WERI-Rb-1 (cell line): ENCODE measurements around the gene TWIST2.

Experiments used
- DNase-seq: peaks from one replicate; pipeline ENCODE4 v3.0.0-alpha.2; 2020
- H3K27ac ChIP-seq: fragments of 250-450 bp; sonication (Bioruptor Pico); 2 replicates; pipeline ENCODE4 v1.5.1; 2020; ENCODE audit warnings: mild to moderate bottlenecking, moderate library complexity
- H3K27me3 ChIP-seq: fragments of 250-450 bp; sonication (Bioruptor Pico); 2 replicates; pipeline ENCODE4 v1.5.1; 2021; ENCODE audit warnings: mild to moderate bottlenecking, low read depth, moderate library complexity; ENCODE audit not compliant: insufficient read depth, severe bottlenecking
- H3K36me3 ChIP-seq: fragments of 250-450 bp; sonication (Bioruptor Pico); 2 replicates; pipeline ENCODE4 v1.5.1; 2020; ENCODE audit warnings: mild to moderate bottlenecking, moderate library complexity
- H3K4me3 ChIP-seq: 2 replicates; pipeline ENCODE4 v1.5.1; 2011; ENCODE audit warnings: low read depth, mild to moderate bottlenecking, control low read depth, low read length
- H3K9me3 ChIP-seq: fragments of 250-450 bp; sonication (Bioruptor Pico); 2 replicates; pipeline ENCODE4 v1.5.1; 2021; ENCODE audit warnings: mild to moderate bottlenecking, moderate library complexity; ENCODE audit not compliant: severe bottlenecking
- TF ChIP-seq, protein P1 (sequence below): IDR thresholded peaks from 2 replicates; pipeline ENCODE4 v1.5.1; 2011; ENCODE audit warnings: low read depth, mild to moderate bottlenecking, control low read depth, inconsistent platforms, low read length

TWIST2 gene

DNA sequence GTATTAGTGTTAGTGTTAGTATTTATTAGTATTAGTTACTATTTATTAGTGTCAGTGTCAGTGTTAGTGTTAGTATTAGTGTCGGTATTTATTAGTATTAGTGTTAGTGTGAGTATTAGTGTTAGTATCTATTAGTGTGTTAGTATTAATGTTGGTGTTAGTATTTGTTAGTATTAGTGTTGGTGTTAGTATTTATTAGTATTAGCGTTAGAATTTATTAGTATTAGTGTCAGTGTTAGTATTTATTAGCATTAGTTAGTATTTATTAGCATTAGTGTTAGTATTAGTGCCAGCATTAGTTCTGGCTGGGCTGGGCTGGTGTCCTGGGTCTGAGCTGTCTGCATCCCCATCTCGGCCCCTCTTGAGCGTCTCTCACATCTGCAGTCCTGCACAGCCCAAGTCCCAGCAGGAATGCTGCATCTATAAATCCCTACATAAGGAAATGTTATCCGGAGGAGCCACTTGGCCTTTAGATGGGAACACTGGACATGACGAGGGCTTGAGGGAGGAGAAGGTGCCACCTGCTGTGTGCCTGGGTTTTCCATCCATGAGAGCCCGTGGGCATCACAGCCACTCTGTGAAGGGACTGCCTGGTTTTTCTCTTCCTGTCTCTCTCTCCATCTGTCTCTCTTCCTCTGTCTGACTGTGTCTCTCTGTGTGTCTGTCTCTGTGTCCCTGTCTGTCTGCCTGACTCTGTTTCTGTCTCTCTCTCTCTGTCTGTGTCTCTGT, 33.6 kb downstream of the TWIST2 start:
- DNase-seq, result no peak
- TF ChIP-seq, protein P1, sequence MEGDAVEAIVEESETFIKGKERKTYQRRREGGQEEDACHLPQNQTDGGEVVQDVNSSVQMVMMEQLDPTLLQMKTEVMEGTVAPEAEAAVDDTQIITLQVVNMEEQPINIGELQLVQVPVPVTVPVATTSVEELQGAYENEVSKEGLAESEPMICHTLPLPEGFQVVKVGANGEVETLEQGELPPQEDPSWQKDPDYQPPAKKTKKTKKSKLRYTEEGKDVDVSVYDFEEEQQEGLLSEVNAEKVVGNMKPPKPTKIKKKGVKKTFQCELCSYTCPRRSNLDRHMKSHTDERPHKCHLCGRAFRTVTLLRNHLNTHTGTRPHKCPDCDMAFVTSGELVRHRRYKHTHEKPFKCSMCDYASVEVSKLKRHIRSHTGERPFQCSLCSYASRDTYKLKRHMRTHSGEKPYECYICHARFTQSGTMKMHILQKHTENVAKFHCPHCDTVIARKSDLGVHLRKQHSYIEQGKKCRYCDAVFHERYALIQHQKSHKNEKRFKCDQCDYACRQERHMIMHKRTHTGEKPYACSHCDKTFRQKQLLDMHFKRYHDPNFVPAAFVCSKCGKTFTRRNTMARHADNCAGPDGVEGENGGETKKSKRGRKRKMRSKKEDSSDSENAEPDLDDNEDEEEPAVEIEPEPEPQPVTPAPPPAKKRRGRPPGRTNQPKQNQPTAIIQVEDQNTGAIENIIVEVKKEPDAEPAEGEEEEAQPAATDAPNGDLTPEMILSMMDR, result no peak
- no peak overlapping the region for H3K4me3 ChIP-seq
- H3K27ac ChIP-seq, result no peak overlapping the region
- H3K27me3 ChIP-seq, result peaks cover 82% of the 10 kb centered on the region
- no peaks in the 10 kb centered on the region for H3K36me3 ChIP-seq
- peaks cover 3% of the 10 kb centered on the region for H3K9me3 ChIP-seq

DNA sequence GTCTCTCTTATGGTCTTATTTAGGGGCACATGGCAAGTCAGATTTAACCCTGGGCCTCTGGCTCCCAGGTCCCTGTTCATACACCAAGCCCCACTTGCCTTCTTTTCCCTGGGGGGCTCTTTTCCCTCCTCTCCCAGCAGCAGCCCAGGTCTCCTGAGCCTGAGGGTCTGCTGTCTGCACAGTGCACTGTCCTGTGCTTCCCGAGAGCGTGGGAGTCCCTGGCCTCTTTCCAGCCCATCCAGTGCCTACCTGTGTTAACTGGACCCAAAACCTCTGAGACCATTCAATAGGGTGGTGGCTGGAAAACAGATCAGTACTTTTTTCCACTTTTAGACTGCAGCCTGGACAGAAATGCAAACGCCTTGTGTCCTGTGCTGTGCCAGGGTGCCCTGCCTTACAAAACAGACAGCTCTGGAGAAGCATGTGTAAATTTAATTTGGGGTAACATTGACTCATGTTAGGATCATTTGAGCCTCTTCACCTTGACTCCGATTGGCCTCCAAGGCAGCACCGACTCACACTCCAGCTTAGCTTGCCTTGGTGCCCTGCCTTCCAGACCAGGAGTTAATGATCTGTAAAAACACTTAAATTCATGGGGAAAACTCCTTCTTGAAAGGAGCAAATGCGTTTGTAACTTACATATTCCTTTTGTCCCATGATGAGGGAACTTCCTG, 34.3 kb downstream of the TWIST2 start:
- no peak overlapping the region for H3K27ac ChIP-seq
- H3K36me3 ChIP-seq, result no peaks in the 10 kb centered on the region
- TF ChIP-seq, protein P1, result no peak
- H3K4me3 ChIP-seq, result no peak overlapping the region
- peaks cover 82% of the 10 kb centered on the region for H3K27me3 ChIP-seq
- DNase-seq, result no peak
- H3K9me3 ChIP-seq, result peaks cover 3% of the 10 kb centered on the region

DNA sequence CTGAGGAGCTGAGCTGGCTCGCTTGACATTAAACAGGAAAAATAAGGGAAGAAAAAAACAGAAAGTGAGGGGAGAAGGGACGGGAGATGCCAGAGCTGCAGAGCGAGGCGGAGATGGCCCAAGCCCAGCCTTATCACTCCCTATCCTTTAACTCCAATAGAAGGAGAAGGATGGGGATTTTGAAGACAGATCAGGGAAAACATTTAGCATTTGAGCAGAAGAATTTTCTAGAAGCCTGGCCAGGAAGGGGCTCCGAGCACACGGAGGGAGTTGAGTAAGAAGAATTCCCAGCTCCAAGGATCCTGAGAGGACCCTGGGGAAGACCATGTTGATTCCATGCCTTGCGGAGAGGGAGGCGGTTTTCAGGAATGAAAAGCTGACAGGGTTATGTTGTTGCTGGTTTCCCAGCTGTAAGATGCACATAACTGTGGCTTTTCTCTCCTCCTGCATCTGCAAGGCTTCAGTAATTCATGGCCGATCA, 35.6 kb downstream of the TWIST2 start:
- peaks cover 83% of the 10 kb centered on the region for H3K27me3 ChIP-seq
- no peak for DNase-seq
- peaks cover 3% of the 10 kb centered on the region for H3K9me3 ChIP-seq
- H3K27ac ChIP-seq, result no peak overlapping the region
- H3K4me3 ChIP-seq, result no peak overlapping the region
- TF ChIP-seq, protein P1, result no peak
- H3K36me3 ChIP-seq, result no peaks in the 10 kb centered on the region

DNA sequence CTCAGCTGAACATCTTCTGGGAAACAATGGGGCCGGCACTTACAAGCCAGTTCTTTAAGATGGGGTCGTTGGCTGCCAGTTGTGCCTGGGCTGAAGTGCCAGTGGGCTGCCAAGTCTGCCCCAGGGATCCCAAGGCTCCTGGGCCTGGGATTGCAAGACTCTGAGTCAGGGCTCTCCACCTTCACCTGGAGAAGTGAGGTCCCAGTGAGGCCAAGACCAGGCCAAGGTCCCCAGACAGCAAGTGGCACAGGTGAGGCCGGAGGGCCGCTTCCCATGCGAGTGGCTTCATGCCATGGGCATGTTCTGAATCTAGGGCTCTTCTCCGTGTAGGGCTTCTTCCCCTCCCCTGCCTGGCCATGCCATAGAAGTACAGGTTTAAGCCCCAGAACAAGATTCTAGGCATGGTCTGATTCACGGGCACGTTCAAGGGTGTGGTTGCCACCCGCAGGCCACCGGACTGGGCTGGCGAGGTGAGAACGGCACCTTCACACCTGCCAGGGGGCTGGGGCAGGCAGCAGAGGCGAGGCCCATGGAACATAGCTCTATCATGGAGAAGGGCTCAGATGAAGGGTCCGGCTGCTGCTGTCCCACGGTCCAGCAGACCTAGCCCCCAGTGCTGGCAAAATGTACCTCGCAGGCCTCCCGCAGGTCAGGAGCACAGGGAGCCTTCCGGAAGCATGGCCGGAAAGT, 36.4 kb downstream of the TWIST2 start:
- TF ChIP-seq, protein P1, result no peak
- no peak overlapping the region for H3K27ac ChIP-seq

DNA sequence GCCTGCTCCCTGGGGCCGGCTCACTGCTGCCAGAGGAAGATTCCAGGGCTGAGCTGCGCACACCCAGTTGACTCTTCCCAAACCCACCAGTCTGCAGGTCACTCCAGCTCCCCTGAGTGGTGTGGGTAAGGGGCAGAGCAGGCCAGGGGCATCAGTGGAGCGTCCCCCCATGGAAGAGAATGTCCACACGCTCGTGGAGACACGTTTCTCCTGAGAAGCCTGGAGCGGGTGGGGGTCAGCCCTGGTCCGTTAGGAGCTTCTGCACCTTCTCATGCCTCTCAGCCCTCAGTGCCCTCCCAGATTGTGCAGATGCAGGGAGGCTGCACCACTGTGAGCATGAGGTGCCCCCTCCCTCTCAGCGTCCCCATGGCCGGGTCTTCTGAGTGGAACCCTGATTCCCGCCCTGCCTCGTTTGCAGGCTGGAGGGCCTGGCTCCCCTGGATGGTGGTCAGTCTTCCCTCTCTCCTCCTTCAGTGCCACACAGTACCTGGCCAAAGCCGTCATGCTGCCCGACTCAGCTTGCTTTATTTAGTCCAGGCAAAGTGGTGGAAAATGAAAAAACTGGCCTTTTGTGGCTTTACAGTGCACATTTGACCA, 37.0 kb downstream of the TWIST2 start:
- Histone ChIP-seq H3K36me3 (no peaks in the 10 kb centered on the region), H3K27ac (no peak overlapping the region), H3K27me3 (peaks cover 85% of the 10 kb centered on the region), H3K9me3 (peaks cover 3% of the 10 kb centered on the region), H3K4me3 (no peak overlapping the region)
- TF ChIP-seq, protein P1, result no peak
- no peak for DNase-seq

More for the DNA sequence above, 36.4 kb downstream of the TWIST2 start:
- DNase-seq, result no peak
- peaks cover 3% of the 10 kb centered on the region for H3K9me3 ChIP-seq
- no peaks in the 10 kb centered on the region for H3K36me3 ChIP-seq
- H3K27me3 ChIP-seq, result peaks cover 83% of the 10 kb centered on the region
- H3K4me3 ChIP-seq, result no peak overlapping the region
